Activated CD8-positive, alpha-beta T cell treated with anti-CD3 and anti-CD28 coated beads, Interleukin-2, amount 10 ng/mL, durations not matched to agents 7 days and 5 days (primary cell): Measurements from ENCODE around the gene CPOX. TPM values are rescaled to one million over a fixed set of nuclear protein-coding genes. Genes with fewer than 3 reads are reported as not detected.
"Not testable (repeated sequence)": the region's sequence is repeated elsewhere in the genome, so short reads cannot be mapped to it uniquely, and the experiment has no call there.

Experiments
- ATAC-seq: fragments of 150-1000 bp; cut with Tn5 transposase; one replicate; pipeline ENCODE4 v1.10.0; 2021; ENCODE audit warnings: moderate library complexity
- CTCF ChIA-PET: fragments of 350-600 bp; sonication (Branson Sonifier 250); formaldehyde crosslinking; loops from one replicate; lab custom pipeline; 2021; ENCODE audit warnings: antibody characterized with exemption; lab: Charles Lee
- POLR2A ChIA-PET: fragments of 350-600 bp; sonication (Branson Sonifier 250); formaldehyde crosslinking; loops from one replicate; lab custom pipeline; 2021; ENCODE audit warnings: antibody characterized with exemption; lab: Charles Lee
- DNase-seq: peaks from one replicate; pipeline ENCODE4 v3.0.0-alpha.2; 2020
- H3K27ac Mint-ChIP-seq: one replicate; pipeline ENCODE4 v1.8.0; 2021; ENCODE audit warnings: mild to moderate bottlenecking, mixed read lengths
- H3K27me3 Mint-ChIP-seq: one replicate; pipeline ENCODE4 v1.8.0; 2021; ENCODE audit warnings: low read depth, mixed read lengths
- H3K36me3 Mint-ChIP-seq: one replicate; pipeline ENCODE4 v1.8.0; 2021; ENCODE audit warnings: low read depth, mixed read lengths
- H3K4me1 Mint-ChIP-seq: one replicate; pipeline ENCODE4 v1.8.0; 2021; ENCODE audit warnings: low read depth, mixed read lengths
- H3K4me3 Mint-ChIP-seq: one replicate; pipeline ENCODE4 v1.8.0; 2021; ENCODE audit warnings: mild to moderate bottlenecking, mixed read lengths
- H3K9me3 Mint-ChIP-seq: one replicate; pipeline ENCODE4 v1.8.0; 2022; ENCODE audit warnings: mixed read lengths; ENCODE audit not compliant: insufficient read depth
- total RNA-seq, 2 experiments: library from RNA; stranded (reverse); gene quantifications; one replicate each; pipeline ENCODE4 v1.2.3, GENCODE V29; 2021

CPOX gene
- total RNA-seq, 2 experiments from 2014 or later, result 63.8 to 65.3 TPM

GRCh38 chr3:98561727-98562521 lies 31.5 kb downstream of the CPOX start:
- Mint-ChIP-seq H3K27ac (peak overlapping the region; percentile 90), H3K36me3 (peaks cover 29% of the 10 kb centered on the region), H3K27me3 (no peaks in the 10 kb centered on the region), H3K9me3 (peaks cover 13% of the 10 kb centered on the region), H3K4me1 (peaks cover 93% of the 10 kb centered on the region), H3K4me3 (peak overlapping the region; percentile 46)
- CTCF ChIA-PET, result interaction anchor here (0.7 to 2.3 kb wide), 6 partner anchors 10 to 522 kb away, joined by 3 to 14 read pairs (median 4); partner anchors contain the start of genes CLDND1 and CPOX
- ATAC-seq (peak; percentile 34), DNase-seq (peak; percentile 53)
- POLR2A ChIA-PET, result interaction anchor here (0.9 to 7.1 kb wide), 7 partner anchors 8 to 40 kb away, joined by 4 to 114 read pairs (median 9); partner anchors contain the start of genes CLDND1 and GPR15

DNA sequence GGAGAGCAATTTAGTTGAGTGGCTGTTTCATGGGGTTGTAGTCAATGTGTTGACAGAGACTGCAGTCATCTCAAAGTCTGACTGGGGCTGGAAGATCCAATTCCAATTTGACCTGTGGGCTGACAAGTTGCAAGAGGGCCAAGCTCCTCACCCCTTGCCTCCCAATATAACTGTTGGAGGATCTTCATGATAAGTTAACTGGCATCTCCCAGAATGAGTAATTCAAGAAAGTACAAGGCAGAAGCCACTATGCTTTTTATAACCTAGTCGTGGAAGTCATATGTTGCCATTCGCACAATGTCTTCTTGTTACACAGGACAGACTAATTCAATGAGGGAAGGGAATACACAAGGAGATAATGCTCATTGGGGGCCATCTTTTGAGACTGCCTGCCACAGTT lies 32.5 kb downstream of the CPOX start:
- Mint-ChIP-seq H3K27me3 (no peaks in the 10 kb centered on the region), H3K4me1 (peaks cover 93% of the 10 kb centered on the region), H3K9me3 (peaks cover 13% of the 10 kb centered on the region), H3K27ac (peak overlapping the region; percentile 37), H3K36me3 (peaks cover 26% of the 10 kb centered on the region), H3K4me3 (no peak overlapping the region)
- POLR2A ChIA-PET, result interaction anchor here (7.8 kb wide), 1 partner anchor 40 kb away, joined by 113 read pairs; the partner anchor contains the start of gene CLDND1
- DNase-seq (no peak), ATAC-seq (no peak)
- CTCF ChIA-PET, result interaction anchor here (1.4 to 2.3 kb wide), 2 partner anchors 12 to 14 kb away, joined by 4 to 14 read pairs; no protein-coding TSS in a partner anchor

GRCh38 chr3:98559769-98560168 lies 33.6 kb downstream of the CPOX start:
- not testable (repeated sequence) for H3K27ac Mint-ChIP-seq, H3K4me3 Mint-ChIP-seq
- POLR2A ChIA-PET, result interaction anchor here (1.0 to 11.8 kb wide), 5 partner anchors 10 to 39 kb away, joined by 3 to 217 read pairs (median 7); partner anchors contain the start of genes CLDND1, CPOX and GPR15

GRCh38 chr3:98558100-98558827 lies 35.1 kb downstream of the CPOX start:
- ATAC-seq (no peak), DNase-seq (no peak)
- CTCF ChIA-PET, result interaction anchor here (0.7 to 6.6 kb wide), 7 partner anchors 9 to 37 kb away, joined by 3 to 36 read pairs (median 4); partner anchors contain the start of gene CLDND1
- POLR2A ChIA-PET, result interaction anchor here (0.6 to 11.8 kb wide), 8 partner anchors 6 to 37 kb away, joined by 3 to 217 read pairs (median 48); partner anchors contain the start of genes CLDND1, CPOX and GPR15
- Mint-ChIP-seq H3K4me1 (peaks cover 87% of the 10 kb centered on the region), H3K36me3 (peaks cover 41% of the 10 kb centered on the region), H3K27ac (peak overlapping the region; percentile 97), H3K27me3 (no peaks in the 10 kb centered on the region), H3K4me3 (peak overlapping the region; percentile 89), H3K9me3 (peaks cover 13% of the 10 kb centered on the region)

More at GRCh38 chr3:98559769-98560168, 33.6 kb downstream of the CPOX start:
- CTCF ChIA-PET, result interaction anchor here (1.0 to 2.3 kb wide), 3 partner anchors 14 to 23 kb away, joined by 3 to 6 read pairs (median 3); no protein-coding TSS in a partner anchor
- not testable (repeated sequence) for DNase-seq, H3K27me3 Mint-ChIP-seq, ATAC-seq
- Mint-ChIP-seq H3K36me3 (peaks cover 32% of the 10 kb centered on the region), H3K4me1 (peaks cover 91% of the 10 kb centered on the region), H3K9me3 (peaks cover 13% of the 10 kb centered on the region)

DNA sequence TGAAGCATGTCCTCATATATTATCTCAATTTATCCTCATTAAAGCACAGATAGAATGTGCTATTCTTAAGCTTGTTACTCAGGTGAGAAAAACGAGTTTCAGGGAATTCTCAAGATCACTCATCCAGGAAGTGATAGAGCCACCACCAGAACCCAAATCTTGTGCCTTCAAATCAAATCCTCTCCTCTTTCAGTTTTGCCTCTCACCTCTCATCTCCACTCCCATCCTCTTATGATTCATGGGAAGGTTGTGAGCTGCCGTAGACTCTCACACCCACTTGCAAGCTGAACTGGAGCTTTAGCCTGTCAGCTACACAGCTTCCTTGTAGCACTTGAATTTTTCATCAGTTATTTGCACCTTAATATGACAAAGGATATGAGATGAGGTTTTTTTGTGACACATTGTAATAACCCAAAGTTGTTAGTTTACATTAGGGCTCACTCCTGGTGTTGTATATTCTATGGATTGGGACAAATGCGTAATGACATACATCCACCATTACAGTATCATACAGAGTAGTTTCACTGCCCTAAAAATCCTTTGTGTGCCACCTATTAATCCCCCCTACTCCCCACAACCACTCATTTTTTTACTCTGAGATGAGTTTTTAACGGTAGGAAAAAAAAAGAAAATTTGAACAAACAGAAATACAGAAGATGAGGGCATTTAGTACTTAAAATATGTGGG lies 35.9 kb downstream of the CPOX start:
- POLR2A ChIA-PET, result interaction anchor here (1.0 to 11.8 kb wide), 9 partner anchors 7 to 41 kb away, joined by 3 to 217 read pairs (median 34); partner anchors contain the start of genes CLDND1, CPOX and GPR15

GRCh38 chr3:98556164-98557130 lies 37.0 kb downstream of the CPOX start:
- Mint-ChIP-seq H3K36me3 (peaks cover 59% of the 10 kb centered on the region), H3K4me1 (peaks cover 88% of the 10 kb centered on the region), H3K9me3 (peaks cover 13% of the 10 kb centered on the region), H3K4me3 (peak overlapping the region; percentile 89), H3K27ac (peak overlapping the region; percentile 97), H3K27me3 (no peaks in the 10 kb centered on the region)
- ATAC-seq (peak; percentile 89), DNase-seq (peak; percentile 92)
- POLR2A ChIA-PET, result interaction anchor here (1.0 to 11.8 kb wide), 10 partner anchors 8 to 45 kb away, joined by 3 to 217 read pairs (median 26); partner anchors contain the start of genes CLDND1, CPOX and GPR15
- CTCF ChIA-PET, result interaction anchor here (0.6 to 6.6 kb wide), 9 partner anchors 9 to 35 kb away, joined by 3 to 36 read pairs (median 9); partner anchors contain the start of genes CLDND1 and GPR15

More for the DNA sequence above, 35.9 kb downstream of the CPOX start:
- ATAC-seq, result peak; percentile 26
- Mint-ChIP-seq H3K27me3 (no peaks in the 10 kb centered on the region), H3K4me3 (peak overlapping the region; percentile 89), H3K36me3 (peaks cover 49% of the 10 kb centered on the region), H3K9me3 (peaks cover 13% of the 10 kb centered on the region), H3K4me1 (peaks cover 88% of the 10 kb centered on the region), H3K27ac (peak overlapping the region; percentile 97)
- CTCF ChIA-PET, result interaction anchor here (0.9 to 6.6 kb wide), 7 partner anchors 8 to 36 kb away, joined by 3 to 36 read pairs (median 21); partner anchors contain the start of genes CLDND1 and GPR15
- DNase-seq, result peak; percentile 59

DNA sequence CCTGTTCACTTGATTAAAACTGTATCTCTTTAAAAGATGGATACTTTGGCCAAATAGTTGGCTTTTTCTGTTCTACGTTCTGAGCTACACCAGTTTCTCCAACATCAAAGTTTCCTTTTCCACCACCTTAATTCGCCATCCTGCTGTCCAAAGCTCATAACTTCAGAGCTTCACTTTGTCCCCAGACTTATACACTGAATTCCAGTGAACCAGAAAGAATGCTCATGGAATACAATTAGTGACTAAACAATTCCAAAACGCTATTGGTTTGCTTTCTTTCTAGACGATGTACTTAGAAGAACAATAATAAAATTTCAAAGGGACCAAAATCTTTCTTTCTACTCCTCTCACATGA lies 38.4 kb downstream of the CPOX start:
- DNase-seq (no peak), ATAC-seq (no peak)
- Mint-ChIP-seq H3K9me3 (peaks cover 11% of the 10 kb centered on the region), H3K27me3 (no peaks in the 10 kb centered on the region), H3K4me1 (peaks cover 91% of the 10 kb centered on the region), H3K4me3 (peak overlapping the region; percentile 89), H3K36me3 (peaks cover 65% of the 10 kb centered on the region), H3K27ac (peak overlapping the region; percentile 97)
- ChIA-PET CTCF (interaction anchor here (2.5 to 6.6 kb wide), 6 partner anchors 9 to 33 kb away, joined by 10 to 36 read pairs (median 22); partner anchors contain the start of gene CLDND1), POLR2A (interaction anchor here (0.5 to 11.8 kb wide), 8 partner anchors 10 to 550 kb away, joined by 3 to 217 read pairs (median 48); partner anchors contain the start of genes CLDND1, CPOX and GPR15)

GRCh38 chr3:98554580-98554979 lies 38.8 kb downstream of the CPOX start:
- Mint-ChIP-seq H3K9me3 (peaks cover 7% of the 10 kb centered on the region), H3K36me3 (peaks cover 65% of the 10 kb centered on the region), H3K4me1 (peaks cover 91% of the 10 kb centered on the region), H3K27ac (peak overlapping the region; percentile 97), H3K4me3 (peak overlapping the region; percentile 89), H3K27me3 (no peaks in the 10 kb centered on the region)
- ATAC-seq (no peak), DNase-seq (no peak)
- ChIA-PET POLR2A (interaction anchor here (0.5 to 11.8 kb wide), 8 partner anchors 10 to 551 kb away, joined by 3 to 217 read pairs (median 48); partner anchors contain the start of genes CLDND1, CPOX and GPR15), CTCF (interaction anchor here (1.1 to 6.6 kb wide), 7 partner anchors 8 to 33 kb away, joined by 10 to 36 read pairs (median 21); partner anchors contain the start of gene CLDND1)

DNA sequence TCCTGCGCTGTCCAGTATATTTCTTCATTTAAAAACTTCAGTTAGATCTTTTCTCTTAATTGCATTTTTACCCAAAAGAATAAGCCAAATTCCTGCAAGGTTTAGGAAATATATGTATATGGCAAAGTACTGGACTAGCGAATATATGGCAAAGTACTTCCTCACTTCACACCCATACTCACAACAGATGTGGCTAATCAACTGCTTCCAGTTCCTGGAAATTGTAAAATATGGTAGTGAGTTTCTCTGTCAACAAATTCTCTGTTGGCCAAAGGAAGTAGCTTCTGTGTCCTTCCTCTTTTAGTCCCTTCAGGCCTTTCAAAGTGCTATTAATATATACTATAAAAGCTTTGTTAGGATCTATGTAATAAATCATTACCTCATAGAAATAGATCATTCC lies 39.7 kb downstream of the CPOX start:
- H3K4me1 Mint-ChIP-seq, result peaks cover 91% of the 10 kb centered on the region
- ATAC-seq, result no peak
- peak overlapping the region; percentile 89 for H3K4me3 Mint-ChIP-seq
- no peaks in the 10 kb centered on the region for H3K27me3 Mint-ChIP-seq
- CTCF ChIA-PET, result interaction anchor here (1.1 to 6.6 kb wide), 6 partner anchors 8 to 32 kb away, joined by 10 to 36 read pairs (median 18); partner anchors contain the start of gene CLDND1
- DNase-seq, result no peak
- H3K27ac Mint-ChIP-seq, result peak overlapping the region; percentile 97
- H3K36me3 Mint-ChIP-seq, result peaks cover 66% of the 10 kb centered on the region
- H3K9me3 Mint-ChIP-seq, result peaks cover 4% of the 10 kb centered on the region
- POLR2A ChIA-PET, result interaction anchor here (3.9 to 11.8 kb wide), 6 partner anchors 11 to 40 kb away, joined by 16 to 217 read pairs (median 88); partner anchors contain the start of genes CLDND1, CPOX and GPR15
